PFSK-1 (cell line): ENCODE measurements around the gene DUSP15.

Source experiments
- POLR2AphosphoS5 ChIP-seq: IDR thresholded peaks from 2 replicates; pipeline ENCODE4 v1.6.1; 2012; ENCODE audit warnings: low read depth, mild to moderate bottlenecking, control low read depth, low read length, moderate library complexity
- SIN3A ChIP-seq: IDR thresholded peaks from 2 replicates; pipeline ENCODE4 v1.6.1; 2012; ENCODE audit warnings: mild to moderate bottlenecking, low read length, moderate library complexity, borderline replicate concordance; ENCODE audit not compliant: insufficient read depth
- TAF1 ChIP-seq: IDR thresholded peaks from 2 replicates; pipeline ENCODE4 v1.6.1; 2012; ENCODE audit warnings: low read length, control low read depth, borderline replicate concordance; ENCODE audit not compliant: insufficient read depth
- TF ChIP-seq, protein P1 (sequence below), 2 experiments: IDR thresholded peaks; 2 replicates each; pipeline versions ENCODE4 v1.6.1 to v1.8.0; 2011 to 2012; ENCODE audit warnings: low read depth in 2 of 2, low read length in 2 of 2, control low read depth in 1 of 2, inconsistent platforms in 1 of 2, mild to moderate bottlenecking in 1 of 2, moderate library complexity in 1 of 2; ENCODE audit not compliant: insufficient read depth in 1 of 2

DNA sequence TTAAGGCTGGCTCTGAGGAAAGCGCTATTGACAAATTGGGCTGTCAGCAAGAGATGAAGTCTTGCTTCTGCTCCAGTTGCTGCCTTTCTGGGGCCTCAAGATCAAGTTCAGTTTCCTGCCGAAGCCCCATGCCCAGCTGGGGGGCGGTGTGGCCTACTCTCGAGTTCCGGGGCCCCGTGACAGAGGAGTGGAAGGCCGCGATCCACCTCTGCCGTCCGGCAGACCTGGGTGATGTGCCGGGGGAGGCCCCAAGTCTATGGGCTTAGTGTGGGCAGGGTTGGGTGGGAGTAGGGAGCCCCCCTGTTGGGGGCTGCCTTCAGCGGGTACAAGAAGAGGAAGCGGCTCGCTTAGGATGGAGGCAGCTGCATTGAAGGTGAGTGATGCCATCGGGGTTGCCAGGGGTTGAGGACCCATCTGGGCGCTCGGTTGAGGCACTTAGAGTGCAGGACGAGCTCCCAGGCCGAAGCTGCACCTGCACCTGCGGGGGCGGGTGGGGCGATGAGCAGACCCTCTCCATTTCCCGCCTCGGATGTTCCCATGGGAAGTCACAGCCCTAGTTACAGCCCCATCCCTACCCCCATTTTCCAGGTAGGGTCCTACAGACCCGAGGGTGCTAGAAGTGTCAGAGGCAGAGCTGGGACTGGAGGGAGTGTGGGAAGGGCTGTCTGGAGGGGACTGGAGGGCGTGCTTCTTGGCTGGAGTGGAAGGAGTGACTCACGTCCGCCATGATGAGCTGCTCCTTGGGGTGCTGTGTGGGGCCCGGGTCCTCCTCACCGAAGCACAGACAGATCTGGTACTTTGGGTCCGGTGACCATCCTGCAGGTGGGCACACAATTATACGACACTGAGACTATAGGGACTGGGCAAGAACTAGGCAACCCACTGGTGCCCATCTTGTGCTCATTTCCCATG lies 22.0 kb downstream of the DUSP15 start:
- no peak for TF ChIP-seq POLR2AphosphoS5
- no peak for TF ChIP-seq TAF1
- TF ChIP-seq, protein P1, sequence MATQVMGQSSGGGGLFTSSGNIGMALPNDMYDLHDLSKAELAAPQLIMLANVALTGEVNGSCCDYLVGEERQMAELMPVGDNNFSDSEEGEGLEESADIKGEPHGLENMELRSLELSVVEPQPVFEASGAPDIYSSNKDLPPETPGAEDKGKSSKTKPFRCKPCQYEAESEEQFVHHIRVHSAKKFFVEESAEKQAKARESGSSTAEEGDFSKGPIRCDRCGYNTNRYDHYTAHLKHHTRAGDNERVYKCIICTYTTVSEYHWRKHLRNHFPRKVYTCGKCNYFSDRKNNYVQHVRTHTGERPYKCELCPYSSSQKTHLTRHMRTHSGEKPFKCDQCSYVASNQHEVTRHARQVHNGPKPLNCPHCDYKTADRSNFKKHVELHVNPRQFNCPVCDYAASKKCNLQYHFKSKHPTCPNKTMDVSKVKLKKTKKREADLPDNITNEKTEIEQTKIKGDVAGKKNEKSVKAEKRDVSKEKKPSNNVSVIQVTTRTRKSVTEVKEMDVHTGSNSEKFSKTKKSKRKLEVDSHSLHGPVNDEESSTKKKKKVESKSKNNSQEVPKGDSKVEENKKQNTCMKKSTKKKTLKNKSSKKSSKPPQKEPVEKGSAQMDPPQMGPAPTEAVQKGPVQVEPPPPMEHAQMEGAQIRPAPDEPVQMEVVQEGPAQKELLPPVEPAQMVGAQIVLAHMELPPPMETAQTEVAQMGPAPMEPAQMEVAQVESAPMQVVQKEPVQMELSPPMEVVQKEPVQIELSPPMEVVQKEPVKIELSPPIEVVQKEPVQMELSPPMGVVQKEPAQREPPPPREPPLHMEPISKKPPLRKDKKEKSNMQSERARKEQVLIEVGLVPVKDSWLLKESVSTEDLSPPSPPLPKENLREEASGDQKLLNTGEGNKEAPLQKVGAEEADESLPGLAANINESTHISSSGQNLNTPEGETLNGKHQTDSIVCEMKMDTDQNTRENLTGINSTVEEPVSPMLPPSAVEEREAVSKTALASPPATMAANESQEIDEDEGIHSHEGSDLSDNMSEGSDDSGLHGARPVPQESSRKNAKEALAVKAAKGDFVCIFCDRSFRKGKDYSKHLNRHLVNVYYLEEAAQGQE (IDR thresholded peaks at IDR 0.05; ENCODE audit: insufficient read depth in 1 of 2, low read depth in 2 of 2, low read length in 2 of 2): no peak
- TF ChIP-seq SIN3A: no peak
